H9 (cell line): Measurements from ENCODE around the gene SDHA. TPM values are rescaled to one million over a fixed set of nuclear protein-coding genes. Genes with fewer than 3 reads are reported as not detected.
"Not testable (repeated sequence)": the region's sequence is repeated elsewhere in the genome, so short reads cannot be mapped to it uniquely, and the experiment has no call there.

ENCODE experiments used
- DNase-seq: peaks from one replicate; pipeline ENCODE4 v3.0.0-alpha.2; 2017
- H2AFZ ChIP-seq: one replicate; pipeline ENCODE4 v1.6.1; 2013; ENCODE audit warnings: mild to moderate bottlenecking, low read length, control low read depth, moderate library complexity
- H2AK5ac ChIP-seq: 2 replicates; pipeline ENCODE4 v1.6.1; 2013; ENCODE audit warnings: low read length, control low read depth, mixed read lengths; ENCODE audit not compliant: insufficient read length
- H2BK120ac ChIP-seq: one replicate; pipeline ENCODE4 v1.6.1; 2013; ENCODE audit warnings: low read depth, mild to moderate bottlenecking, low read length, control low read depth, inconsistent platforms; ENCODE audit not compliant: poor library complexity, severe bottlenecking
- H2BK12ac ChIP-seq: 2 replicates; pipeline ENCODE4 v1.6.1; 2013; ENCODE audit warnings: low read length, control low read depth, mixed read lengths, low read depth; ENCODE audit not compliant: insufficient read length
- H2BK15ac ChIP-seq: 2 replicates; pipeline ENCODE4 v1.6.1; 2013; ENCODE audit warnings: low read depth, low read length, control low read depth
- H2BK20ac ChIP-seq: one replicate; pipeline ENCODE4 v1.6.1; 2013; ENCODE audit warnings: low read depth, mild to moderate bottlenecking, low read length, control low read depth, inconsistent platforms; ENCODE audit not compliant: poor library complexity, severe bottlenecking
- H2BK5ac ChIP-seq: 2 replicates; pipeline ENCODE4 v1.6.1; 2013; ENCODE audit warnings: low read length, control low read depth, mixed read lengths; ENCODE audit not compliant: insufficient read length
- H3K14ac ChIP-seq: 2 replicates; pipeline ENCODE4 v1.6.1; 2013; ENCODE audit warnings: low read length, control low read depth; ENCODE audit not compliant: insufficient read depth
- H3K18ac ChIP-seq: 2 replicates; pipeline ENCODE4 v1.6.1; 2013; ENCODE audit warnings: low read depth, mild to moderate bottlenecking, mixed read lengths, low read length, control low read depth; ENCODE audit not compliant: insufficient read length
- H3K23ac ChIP-seq: 2 replicates; pipeline ENCODE4 v1.6.1; 2013; ENCODE audit warnings: low read length, control low read depth, mixed read lengths, low read depth; ENCODE audit not compliant: insufficient read length
- H3K23me2 ChIP-seq: 2 replicates; pipeline ENCODE4 v1.6.1; 2013; ENCODE audit warnings: low read depth, mild to moderate bottlenecking, mixed read lengths, low read length, control low read depth; ENCODE audit not compliant: insufficient read length, poor library complexity, severe bottlenecking
- H3K27ac ChIP-seq: 2 replicates; pipeline ENCODE4 v1.5.1; 2013; ENCODE audit warnings: low read length, control low read depth, mixed read lengths, low read depth; ENCODE audit not compliant: insufficient read length
- H3K27me3 ChIP-seq: 2 replicates; pipeline ENCODE4 v1.6.1; 2013; ENCODE audit warnings: low read length, control low read depth, inconsistent platforms; ENCODE audit not compliant: insufficient read depth
- H3K4ac ChIP-seq: 2 replicates; pipeline ENCODE4 v1.6.1; 2013; ENCODE audit warnings: low read depth, mild to moderate bottlenecking, control low read depth, inconsistent platforms, low read length, moderate library complexity
- H3K4me1 ChIP-seq: 2 replicates; pipeline ENCODE4 v1.6.1; 2013; ENCODE audit warnings: low read length, control low read depth, inconsistent platforms; ENCODE audit not compliant: insufficient read depth
- H3K4me2 ChIP-seq: 2 replicates; pipeline ENCODE4 v1.6.1; 2013; ENCODE audit warnings: low read length, control low read depth, mixed read lengths; ENCODE audit not compliant: insufficient read length, insufficient read depth
- H3K56ac ChIP-seq: 2 replicates; pipeline ENCODE4 v1.6.1; 2013; ENCODE audit warnings: low read depth, mild to moderate bottlenecking, mixed read lengths, low read length, control low read depth; ENCODE audit not compliant: insufficient read length
- H3K79me1 ChIP-seq: 2 replicates; pipeline ENCODE4 v1.6.1; 2013; ENCODE audit warnings: low read depth, mild to moderate bottlenecking, moderate library complexity, low read length, control low read depth, inconsistent platforms; ENCODE audit not compliant: insufficient read depth, poor library complexity, severe bottlenecking
- H3K79me2 ChIP-seq: 2 replicates; pipeline ENCODE4 v1.6.1; 2013; ENCODE audit warnings: low read length, control low read depth, inconsistent platforms; ENCODE audit not compliant: insufficient read depth
- H3K9ac ChIP-seq: 2 replicates; pipeline ENCODE4 v1.6.1; 2013; ENCODE audit warnings: low read length, control low read depth, mixed read lengths; ENCODE audit not compliant: insufficient read length; ENCODE audit errors: extremely low read depth
- H3K9me3 ChIP-seq: one replicate; pipeline ENCODE4 v1.6.1; 2013; ENCODE audit warnings: low read depth, low read length, inconsistent platforms; ENCODE audit not compliant: control insufficient read depth
- H3T11ph ChIP-seq: one replicate; pipeline ENCODE4 v1.6.1; 2013; ENCODE audit warnings: mild to moderate bottlenecking, low read length, control low read depth, inconsistent platforms
- H4K20me1 ChIP-seq: one replicate; pipeline ENCODE4 v1.6.1; 2013; ENCODE audit not compliant: control insufficient read depth, insufficient read length, insufficient read depth
- H4K5ac ChIP-seq: 2 replicates; pipeline ENCODE4 v1.6.1; 2013; ENCODE audit warnings: low read depth, mild to moderate bottlenecking, mixed read lengths, low read length, control low read depth; ENCODE audit not compliant: insufficient read length
- H4K8ac ChIP-seq: replicated peaks from 2 replicates; pipeline ENCODE4 v1.6.1; 2013; ENCODE audit warnings: low read length, control low read depth, mixed read lengths, low read depth; ENCODE audit not compliant: insufficient read length
- H4K91ac ChIP-seq: 2 replicates; pipeline ENCODE4 v1.6.1; 2013; ENCODE audit warnings: low read depth, mild to moderate bottlenecking, moderate library complexity, mixed read lengths, low read length, control low read depth; ENCODE audit not compliant: insufficient read length
- H3K27ac Mint-ChIP-seq, 3 experiments: 2 replicates in 2 of 3; 3 replicates in 1 of 3; pipeline ENCODE4 v1.8.0; 2020 to 2021; ENCODE audit warnings: mixed read lengths in 3 of 3, mild to moderate bottlenecking in 1 of 3, moderate library complexity in 1 of 3
- H3K27me3 Mint-ChIP-seq: 2 replicates; pipeline ENCODE4 v1.8.0; 2021; ENCODE audit warnings: low read depth, mild to moderate bottlenecking, moderate library complexity, mixed read lengths
- H3K36me3 Mint-ChIP-seq, 3 experiments: 2 replicates in 2 of 3; 3 replicates in 1 of 3; pipeline ENCODE4 v1.8.0; 2020 to 2021; ENCODE audit warnings: low read depth in 3 of 3, mixed read lengths in 3 of 3; ENCODE audit not compliant: insufficient read depth in 1 of 3
- H3K4me1 Mint-ChIP-seq, 2 experiments: 2 replicates each; pipeline ENCODE4 v1.8.0; 2020; ENCODE audit warnings: mixed read lengths in 2 of 2
- H3K4me3 Mint-ChIP-seq, 2 experiments: 2 replicates in 1 of 2; 3 replicates in 1 of 2; pipeline ENCODE4 v1.8.0; 2020 to 2021; ENCODE audit warnings: mild to moderate bottlenecking in 2 of 2, mixed read lengths in 2 of 2, moderate library complexity in 1 of 2
- H3K9me3 Mint-ChIP-seq, 2 experiments: 2 replicates in 1 of 2; 3 replicates in 1 of 2; pipeline ENCODE4 v1.8.0; 2020; ENCODE audit warnings: mild to moderate bottlenecking in 2 of 2, mixed read lengths in 2 of 2, moderate library complexity in 1 of 2
- WGBS: extraction: QIAGEN DNeasy Blood & Tissue Kit; methylation state at CpG from one replicate; pipeline ENCODE4 v1.1.7; 2013; ENCODE audit warnings: missing lambda C conversion rate, low lambda C conversion rate, mixed read lengths; ENCODE audit not compliant: insufficient read length; ENCODE audit errors: extremely low coverage; 5-methylcytosine and 5-hydroxymethylcytosine counted together
- total RNA-seq: library from RNA; stranded (reverse); gene quantifications from 2 replicates; pipeline ENCODE4 v1.2.1, GENCODE V29; 2021

SDHA gene
- total RNA-seq, 1 experiment from 2014 or later: 84.8 TPM

- not testable (repeated sequence) for H3K27ac ChIP-seq, H3K79me2 ChIP-seq, DNase-seq, H2AFZ ChIP-seq, H3K14ac ChIP-seq, H3K23ac ChIP-seq, H2BK5ac ChIP-seq, H4K8ac ChIP-seq, H3K79me1 ChIP-seq, H2BK120ac ChIP-seq, H3T11ph ChIP-seq, H3K27me3 ChIP-seq, H3K27me3 Mint-ChIP-seq, H2BK15ac ChIP-seq, H3K4me1 ChIP-seq, H3K9ac ChIP-seq, H2AK5ac ChIP-seq, H4K20me1 ChIP-seq, H2BK20ac ChIP-seq, H2BK12ac ChIP-seq, H3K4ac ChIP-seq, H4K91ac ChIP-seq, H3K23me2 ChIP-seq, H3K56ac ChIP-seq, H3K4me3 Mint-ChIP-seq, H3K18ac ChIP-seq, H3K27ac Mint-ChIP-seq, H3K4me2 ChIP-seq, H4K5ac ChIP-seq, H3K4me1 Mint-ChIP-seq
- H3K9me3 Mint-ChIP-seq: peaks cover 29 to 33% of the 10 kb centered on the region in 2 experiments
- H3K9me3 ChIP-seq: peaks cover 19% of the 10 kb centered on the region
- WGBS: no CpG with 5 or more reads among the region's 5 CpGs
- peaks cover 81 to 91% (median 86%) of the 10 kb centered on the region in 3 experiments for H3K36me3 Mint-ChIP-seq
These were observed 27.6 kb downstream of the SDHA start for GRCh38 chr5:245717-246116.

DNA sequence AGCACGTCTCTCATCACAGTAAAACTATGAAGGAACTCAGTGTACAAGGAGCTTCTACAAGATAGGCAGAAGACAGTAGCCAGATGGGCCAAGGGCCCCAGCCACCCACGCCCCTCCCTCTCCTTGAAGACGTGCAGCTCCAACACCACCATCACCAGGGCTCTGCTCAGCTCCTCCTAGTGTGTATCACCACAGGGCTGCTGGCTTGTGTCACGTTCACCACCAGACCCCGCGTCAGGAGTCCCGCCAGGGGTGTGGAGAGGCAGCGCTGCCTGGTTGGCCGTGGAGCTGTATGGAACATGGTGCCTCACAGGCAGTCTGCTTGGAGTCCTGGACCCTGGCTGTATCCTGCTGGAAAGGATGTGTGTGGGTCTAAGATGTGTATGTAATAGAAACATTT is 32.3 kb downstream of the SDHA start:
- H2BK12ac ChIP-seq, H3K23ac ChIP-seq, H2BK120ac ChIP-seq, H3K79me1 ChIP-seq, H2AFZ ChIP-seq, H4K8ac ChIP-seq, H3K4ac ChIP-seq, H2AK5ac ChIP-seq, H4K91ac ChIP-seq, H3K56ac ChIP-seq, H3K9me3 ChIP-seq, H3K4me1 Mint-ChIP-seq, H3K23me2 ChIP-seq, H3K27me3 Mint-ChIP-seq, H2BK20ac ChIP-seq, H3K9ac ChIP-seq, H3K4me2 ChIP-seq, H4K20me1 ChIP-seq, H3K18ac ChIP-seq, H3K14ac ChIP-seq, H3K27ac Mint-ChIP-seq, H3K27me3 ChIP-seq, H3K79me2 ChIP-seq, H2BK5ac ChIP-seq, H3K27ac ChIP-seq, H2BK15ac ChIP-seq, H3K4me1 ChIP-seq, H3T11ph ChIP-seq, DNase-seq, H4K5ac ChIP-seq, H3K4me3 Mint-ChIP-seq: not testable (repeated sequence)
- Mint-ChIP-seq H3K36me3 (peaks cover 72 to 83% (median 76%) of the 10 kb centered on the region in 3 experiments), H3K9me3 (peaks cover 9 to 14% of the 10 kb centered on the region in 2 experiments; a peak in 4 of 5 replicates)
- no CpG with 5 or more reads among the region's 9 CpGs for WGBS
